Measurements from ENCODE around the gene LST1.

- TF ChIP-seq POLR2A (IDR thresholded peaks at IDR 0.05; ENCODE audit: low read length), result no peak
- TF ChIP-seq GATA1 (IDR thresholded peaks at IDR 0.05; ENCODE audit: low read depth, low read length), result no peak
Observed at GRCh38 chr6:31580807-31581433, 5.2 kb upstream of the LST1 start.

Measured in erythroblast (primary cell).